Caco-2 (cell line): ENCODE results near the gene ATP7A. TPM values are rescaled to one million over a fixed set of nuclear protein-coding genes. Genes with fewer than 3 reads are reported as not detected.

Source experiments
- BruUV-seq: library from RNA; stranded (reverse); fragments of 400-500 nt; replicated peaks from 2 replicates; lab custom pipeline; 2021; lab: Mats Ljungman, UMichigan
- CTCF ChIA-PET: fragments of 300-600 bp; sonication (Branson Sonifier 250); formaldehyde crosslinking; loops from one replicate; lab custom pipeline; 2022; ENCODE audit warnings: antibody characterized with exemption; lab: Charles Lee
- POLR2A ChIA-PET: fragments of 300-600 bp; sonication (Branson Sonifier 250); formaldehyde crosslinking; loops from one replicate; lab custom pipeline; 2022; ENCODE audit warnings: antibody characterized with exemption; lab: Charles Lee
- DNase-seq, 2 experiments: peaks; one replicate each; pipeline versions ENCODE4 v3.0.0 to v3.0.0-alpha.2; 2020 to 2022
- H3K27me3 ChIP-seq: replicated peaks from 2 replicates; pipeline ENCODE4 v1.6.0; 2011; ENCODE audit warnings: low read length; ENCODE audit not compliant: control insufficient read depth, insufficient read depth
- H3K36me3 ChIP-seq: 2 replicates; pipeline ENCODE4 v1.5.1; 2011; ENCODE audit warnings: low read length; ENCODE audit not compliant: control insufficient read depth, insufficient read depth
- H3K4me1 ChIP-seq: fragments of 250-450 bp; sonication (Bioruptor Pico); 2 replicates; pipeline ENCODE4 v1.5.1; 2020; ENCODE audit warnings: mild to moderate bottlenecking
- H3K4me3 ChIP-seq: 2 replicates; pipeline ENCODE4 v1.5.1; 2011; ENCODE audit warnings: low read depth, mild to moderate bottlenecking, control low read depth, low read length
- H3K9me3 ChIP-seq: fragments of 250-450 bp; sonication (Bioruptor Pico); 2 replicates; pipeline ENCODE4 v1.5.1; 2020; ENCODE audit warnings: mild to moderate bottlenecking, moderate library complexity
- H3K27ac Mint-ChIP-seq: one replicate; pipeline ENCODE4 v1.8.0; 2022; ENCODE audit warnings: mixed read lengths; ENCODE audit not compliant: unreplicated experiment
- H3K27me3 Mint-ChIP-seq: one replicate; pipeline ENCODE4 v1.8.0; 2022; ENCODE audit warnings: mixed read lengths; ENCODE audit not compliant: insufficient read depth, unreplicated experiment
- H3K36me3 Mint-ChIP-seq: one replicate; pipeline ENCODE4 v1.8.0; 2022; ENCODE audit warnings: mild to moderate bottlenecking, mixed read lengths; ENCODE audit not compliant: insufficient read depth, unreplicated experiment
- H3K4me1 Mint-ChIP-seq: one replicate; pipeline ENCODE4 v1.8.0; 2022; ENCODE audit warnings: low read depth, mixed read lengths; ENCODE audit not compliant: unreplicated experiment
- H3K4me3 Mint-ChIP-seq: one replicate; pipeline ENCODE4 v1.8.0; 2022; ENCODE audit warnings: mild to moderate bottlenecking, moderate library complexity, mixed read lengths; ENCODE audit not compliant: unreplicated experiment
- H3K9me3 Mint-ChIP-seq: one replicate; pipeline ENCODE4 v1.8.0; 2022; ENCODE audit warnings: mixed read lengths; ENCODE audit not compliant: unreplicated experiment
- CTCF ChIP-seq, 2 experiments: fragments of 200-600 bp in 1 of 2; IDR thresholded peaks; 1 replicate in 1 of 2; 2 replicates in 1 of 2; pipeline versions ENCODE4 v1.5.1 to v1.8.0; 2011 to 2022; ENCODE audit warnings: antibody characterized with exemption in 1 of 2, control low read depth in 1 of 2, inconsistent platforms in 1 of 2, low read depth in 1 of 2, low read length in 1 of 2, mild to moderate bottlenecking in 1 of 2, moderate library complexity in 1 of 2; ENCODE audit not compliant: insufficient read depth in 1 of 2, severe bottlenecking in 1 of 2, unreplicated experiment in 1 of 2
- intact Hi-C: fragments of 100-400 bp; cut with micrococcal nuclease; formaldehyde crosslinking; loops from one replicate; pipeline ENCODE4 v1.10.0; 2022; ENCODE audit not compliant: unreplicated experiment
- total RNA-seq: library from RNA; stranded (reverse); gene quantifications from 2 replicates; pipeline ENCODE4 v1.2.3, GENCODE V29; 2022

Gene ATP7A
- total RNA-seq, 1 experiment from 2014 or later: 3.1 TPM

GRCh38 chrX:77975755-77976154 is 65.3 kb downstream of the ATP7A start:
- Mint-ChIP-seq H3K9me3 (no peaks in the 10 kb centered on the region), H3K27ac (no peak overlapping the region), H3K36me3 (no peaks in the 10 kb centered on the region), H3K27me3 (no peaks in the 10 kb centered on the region), H3K4me3 (no peak overlapping the region), H3K4me1 (no peaks in the 10 kb centered on the region)
- ChIA-PET POLR2A (no interaction called here), CTCF (no interaction called here)
- DNase-seq: no peak
- intact Hi-C loops: no loop called here
- H3K4me1 ChIP-seq: no peaks in the 10 kb centered on the region
- no peak for TF ChIP-seq CTCF (IDR thresholded peaks at IDR 0.05; ENCODE audit: insufficient read depth in 1 of 2, low read depth in 1 of 2, low read length in 1 of 2, severe bottlenecking in 1 of 2, unreplicated experiment in 1 of 2)
- BruUV-seq: no TSS peak
- H3K27me3 ChIP-seq: no peaks in the 10 kb centered on the region
- H3K4me3 ChIP-seq: no peak overlapping the region
- no peaks in the 10 kb centered on the region for H3K36me3 ChIP-seq
- H3K9me3 ChIP-seq: no peaks in the 10 kb centered on the region

- no peaks in the 10 kb centered on the region for H3K9me3 Mint-ChIP-seq
- intact Hi-C loops: no loop called here
- no peaks in the 10 kb centered on the region for H3K36me3 Mint-ChIP-seq
- H3K27me3 Mint-ChIP-seq: no peaks in the 10 kb centered on the region
- H3K27me3 ChIP-seq: no peaks in the 10 kb centered on the region
- POLR2A ChIA-PET: no interaction called here
- no peak overlapping the region for H3K27ac Mint-ChIP-seq
- no peak overlapping the region for H3K4me3 Mint-ChIP-seq
- BruUV-seq: no TSS peak
- CTCF ChIA-PET: no interaction called here
- no peak for DNase-seq
- H3K9me3 ChIP-seq: no peaks in the 10 kb centered on the region
- H3K4me1 ChIP-seq: no peaks in the 10 kb centered on the region
- no peaks in the 10 kb centered on the region for H3K4me1 Mint-ChIP-seq
- no peak overlapping the region for H3K4me3 ChIP-seq
- no peak for TF ChIP-seq CTCF (IDR thresholded peaks at IDR 0.05; ENCODE audit: insufficient read depth in 1 of 2, low read depth in 1 of 2, low read length in 1 of 2, severe bottlenecking in 1 of 2, unreplicated experiment in 1 of 2)
- H3K36me3 ChIP-seq: no peaks in the 10 kb centered on the region
Observed at GRCh38 chrX:77977095-77977494, 66.6 kb downstream of the ATP7A start.

- Histone ChIP-seq H3K4me3 (no peak overlapping the region), H3K36me3 (no peaks in the 10 kb centered on the region), H3K9me3 (no peaks in the 10 kb centered on the region), H3K4me1 (no peaks in the 10 kb centered on the region), H3K27me3 (no peaks in the 10 kb centered on the region)
- Mint-ChIP-seq H3K9me3 (no peaks in the 10 kb centered on the region), H3K4me3 (no peak overlapping the region), H3K36me3 (no peaks in the 10 kb centered on the region), H3K27me3 (no peaks in the 10 kb centered on the region), H3K27ac (no peak overlapping the region), H3K4me1 (no peaks in the 10 kb centered on the region)
- TF ChIP-seq CTCF (IDR thresholded peaks at IDR 0.05; ENCODE audit: insufficient read depth in 1 of 2, low read depth in 1 of 2, low read length in 1 of 2, severe bottlenecking in 1 of 2, unreplicated experiment in 1 of 2): no peak
- POLR2A ChIA-PET: no interaction called here
- no TSS peak for BruUV-seq
- intact Hi-C loops: no loop called here
- CTCF ChIA-PET: no interaction called here
- no peak for DNase-seq
Observed at GRCh38 chrX:77977518-77977917, 67.0 kb downstream of the ATP7A start.
